ENCODE data around the gene CTBP1.

CTBP1 gene

GRCh38 chr4:1249148-1249730 is 309 bp upstream of the CTBP1 start:
- Histone ChIP-seq H3K4me2 (ENCODE audit: low read depth, low read length, poor library complexity, severe bottlenecking) (peak overlapping the region; percentile 100), H3K79me2 (ENCODE audit: insufficient read depth, low read length) (peaks cover 66% of the 10 kb centered on the region), H3K27me3 (ENCODE audit: insufficient read depth, low read length, poor library complexity, severe bottlenecking) (peaks cover 6% of the 10 kb centered on the region), H3K36me3 (ENCODE audit: insufficient read depth, low read length) (no peaks in the 10 kb centered on the region), H3K9me2 (replicated peaks; ENCODE audit: low read depth, low read length) (no peaks in the 10 kb centered on the region), H3K4me3 (ENCODE audit: low read length, poor library complexity, severe bottlenecking) (peak overlapping the region; percentile 95), H4K20me1 (ENCODE audit: insufficient read depth, low read length, poor library complexity, severe bottlenecking) (peaks cover 39% of the 10 kb centered on the region), H3K4me1 (ENCODE audit: insufficient read depth, low read length, poor library complexity, severe bottlenecking) (peaks cover 37% of the 10 kb centered on the region), H2AFZ (ENCODE audit: low read length) (peak overlapping the region; percentile 75), H3F3A (ENCODE audit: low read depth) (no peaks in the 10 kb centered on the region), H3K9me3 (ENCODE audit: insufficient read depth, low read depth, low read length) (no peaks in the 10 kb centered on the region), H3K9ac (ENCODE audit: low read depth, low read length, poor library complexity, severe bottlenecking) (peak overlapping the region; percentile 95)
- no peak for TF ChIP-seq CTCF (conservative IDR thresholded peaks at IDR 0.05; ENCODE audit: low read length)
- TF ChIP-seq EZH2phosphoT487 (IDR thresholded peaks at IDR 0.05; ENCODE audit: borderline replicate concordance): no peak

- H3F3A ChIP-seq (ENCODE audit: low read depth): no peaks in the 10 kb centered on the region
- H2AFZ ChIP-seq (ENCODE audit: low read length): peak overlapping the region; percentile 60; the same call in 1 of the 2 replicates
- H3K36me3 ChIP-seq (ENCODE audit: insufficient read depth, low read length): no peaks in the 10 kb centered on the region
These were observed 1.1 kb downstream of the CTBP1 start for GRCh38 chr4:1247864-1248244.

GRCh38 chr4:1246901-1247863 is 1.7 kb downstream of the CTBP1 start:
- H3K4me2 ChIP-seq (ENCODE audit: low read depth, low read length, poor library complexity, severe bottlenecking): peak overlapping the region; percentile 100
- no peak overlapping the region for H2AFZ ChIP-seq (ENCODE audit: low read length)
- H3K27me3 ChIP-seq (ENCODE audit: insufficient read depth, low read length, poor library complexity, severe bottlenecking): peaks cover 6% of the 10 kb centered on the region
- no peaks in the 10 kb centered on the region for H3K9me3 ChIP-seq (ENCODE audit: insufficient read depth, low read depth, low read length)
- H3K4me1 ChIP-seq (ENCODE audit: insufficient read depth, low read length, poor library complexity, severe bottlenecking): peaks cover 43% of the 10 kb centered on the region
- peaks cover 60% of the 10 kb centered on the region for H4K20me1 ChIP-seq (ENCODE audit: insufficient read depth, low read length, poor library complexity, severe bottlenecking)
- H3F3A ChIP-seq (ENCODE audit: low read depth): no peaks in the 10 kb centered on the region
- TF ChIP-seq CTCF (conservative IDR thresholded peaks at IDR 0.05; ENCODE audit: low read length) (no peak), EZH2phosphoT487 (IDR thresholded peaks at IDR 0.05; ENCODE audit: borderline replicate concordance) (no peak)
- no peaks in the 10 kb centered on the region for H3K9me2 ChIP-seq (replicated peaks; ENCODE audit: low read depth, low read length)
- H3K36me3 ChIP-seq (ENCODE audit: insufficient read depth, low read length): no peaks in the 10 kb centered on the region
- peak overlapping the region; percentile 100 for H3K9ac ChIP-seq (ENCODE audit: low read depth, low read length, poor library complexity, severe bottlenecking)
- H3K4me3 ChIP-seq (ENCODE audit: low read length, poor library complexity, severe bottlenecking): peak overlapping the region; percentile 100
- H3K79me2 ChIP-seq (ENCODE audit: insufficient read depth, low read length): peaks cover 87% of the 10 kb centered on the region

More at GRCh38 chr4:1247864-1248244, 1.1 kb downstream of the CTBP1 start:
- peaks cover 43% of the 10 kb centered on the region for H3K4me1 ChIP-seq (ENCODE audit: insufficient read depth, low read length, poor library complexity, severe bottlenecking)
- peaks cover 53% of the 10 kb centered on the region for H4K20me1 ChIP-seq (ENCODE audit: insufficient read depth, low read length, poor library complexity, severe bottlenecking)
- H3K27me3 ChIP-seq (ENCODE audit: insufficient read depth, low read length, poor library complexity, severe bottlenecking): peaks cover 6% of the 10 kb centered on the region
- H3K4me2 ChIP-seq (ENCODE audit: low read depth, low read length, poor library complexity, severe bottlenecking): peak overlapping the region; percentile 100
- peaks cover 80% of the 10 kb centered on the region for H3K79me2 ChIP-seq (ENCODE audit: insufficient read depth, low read length)
- H3K9me3 ChIP-seq (ENCODE audit: insufficient read depth, low read depth, low read length): no peaks in the 10 kb centered on the region
- H3K4me3 ChIP-seq (ENCODE audit: low read length, poor library complexity, severe bottlenecking): peak overlapping the region; percentile 100
- no peaks in the 10 kb centered on the region for H3K9me2 ChIP-seq (replicated peaks; ENCODE audit: low read depth, low read length)
- no peak for TF ChIP-seq CTCF (conservative IDR thresholded peaks at IDR 0.05; ENCODE audit: low read length)
- TF ChIP-seq EZH2phosphoT487 (IDR thresholded peaks at IDR 0.05; ENCODE audit: borderline replicate concordance): no peak
- peak overlapping the region; percentile 100 for H3K9ac ChIP-seq (ENCODE audit: low read depth, low read length, poor library complexity, severe bottlenecking)
